Karpas-422 (cell line): ENCODE measurements around the gene AQP5. TPM values are rescaled to one million over a fixed set of nuclear protein-coding genes. Genes with fewer than 3 reads are reported as not detected.

ENCODE experiments used
- DNase-seq: peaks from one replicate; pipeline ENCODE4 v3.0.0-alpha.2; 2015
- H2AFZ ChIP-seq: fragments of 200-600 bp; sonication (generic); 2 replicates; pipeline ENCODE4 v1.6.1; 2014; ENCODE audit warnings: antibody characterized with exemption, low read length, mixed read lengths
- H3K27ac ChIP-seq: fragments of 200-600 bp; sonication (generic); 2 replicates; pipeline ENCODE4 v1.5.1; 2014; ENCODE audit warnings: mild to moderate bottlenecking, low read length, moderate library complexity
- H3K27me3 ChIP-seq: fragments of 200-600 bp; sonication (generic); 2 replicates; pipeline ENCODE4 v1.6.1; 2014; ENCODE audit warnings: low read length, mixed read lengths
- H3K36me3 ChIP-seq: fragments of 200-600 bp; sonication (generic); 2 replicates; pipeline ENCODE4 v1.6.1; 2014; ENCODE audit warnings: low read length, mixed read lengths; ENCODE audit not compliant: insufficient read depth
- H3K4me1 ChIP-seq: fragments of 200-600 bp; sonication (generic); 2 replicates; pipeline ENCODE4 v1.6.1; 2014; ENCODE audit warnings: mild to moderate bottlenecking, low read length, mixed read lengths
- H3K4me2 ChIP-seq: fragments of 200-600 bp; sonication (generic); 2 replicates; pipeline ENCODE4 v1.6.1; 2014; ENCODE audit warnings: low read length, low read depth, mild to moderate bottlenecking; ENCODE audit not compliant: poor library complexity, severe bottlenecking
- H3K4me3 ChIP-seq: fragments of 200-600 bp; sonication (generic); 2 replicates; pipeline ENCODE4 v1.5.1; 2014; ENCODE audit warnings: mild to moderate bottlenecking, antibody characterized with exemption, low read length, mixed read lengths
- H3K79me2 ChIP-seq: fragments of 200-600 bp; sonication (generic); 2 replicates; pipeline ENCODE4 v1.6.1; 2014; ENCODE audit warnings: mild to moderate bottlenecking, low read length, mixed read lengths
- H3K9ac ChIP-seq: fragments of 200-600 bp; sonication (generic); 2 replicates; pipeline ENCODE4 v1.6.0; 2014; ENCODE audit warnings: low read length
- H3K9me2 ChIP-seq: fragments of 200-600 bp; sonication (generic), shearing (Covaris generic); replicated peaks from 2 replicates; pipeline ENCODE4 v1.6.0; 2014; ENCODE audit warnings: mild to moderate bottlenecking, low read length, moderate library complexity; ENCODE audit not compliant: insufficient read depth
- H3K9me3 ChIP-seq: fragments of 300-700, 200-600 bp; sonication (generic); 2 replicates; pipeline ENCODE4 v1.6.1; 2014; ENCODE audit warnings: low read length, mixed read lengths
- H4K20me1 ChIP-seq: fragments of 200-600 bp; sonication (generic); 2 replicates; pipeline ENCODE4 v1.6.1; 2014; ENCODE audit warnings: mild to moderate bottlenecking, antibody characterized with exemption, low read length, low read depth; ENCODE audit not compliant: insufficient read depth
- total RNA-seq: library from RNA; depleted of rRNA; stranded (reverse); fragments of >200 nt; shearing (Covaris generic); gene quantifications from 2 replicates; pipeline ENCODE4 v1.2.3, GENCODE V29; 2014; ENCODE audit warnings: low replicate concordance

The AQP5 gene
- total RNA-seq, 1 experiment from 2014 or later: 0.97 TPM

DNA sequence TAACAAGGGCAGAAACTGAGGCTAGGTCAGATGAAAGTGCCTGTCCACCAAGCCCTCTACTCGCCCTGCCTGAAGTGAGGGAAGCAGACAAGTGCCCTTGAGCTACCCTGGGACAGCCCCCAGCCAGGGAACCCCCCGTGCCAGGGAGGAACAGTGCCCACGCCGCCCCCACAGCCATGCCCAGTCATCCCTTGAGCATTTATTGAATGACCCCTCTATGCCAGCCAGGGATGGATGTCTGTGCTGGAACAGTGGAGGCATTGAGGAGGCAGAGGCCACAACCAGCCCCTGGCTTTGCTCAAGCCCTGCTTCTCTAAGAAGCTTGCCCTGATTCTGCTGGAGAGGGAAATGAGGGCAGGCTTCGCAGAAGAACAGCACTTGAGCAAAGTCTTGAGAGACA is 7.4 kb downstream of the AQP5 start:
- H2AFZ ChIP-seq: no peak overlapping the region
- no peaks in the 10 kb centered on the region for H3K27me3 ChIP-seq
- DNase-seq: no peak

DNA sequence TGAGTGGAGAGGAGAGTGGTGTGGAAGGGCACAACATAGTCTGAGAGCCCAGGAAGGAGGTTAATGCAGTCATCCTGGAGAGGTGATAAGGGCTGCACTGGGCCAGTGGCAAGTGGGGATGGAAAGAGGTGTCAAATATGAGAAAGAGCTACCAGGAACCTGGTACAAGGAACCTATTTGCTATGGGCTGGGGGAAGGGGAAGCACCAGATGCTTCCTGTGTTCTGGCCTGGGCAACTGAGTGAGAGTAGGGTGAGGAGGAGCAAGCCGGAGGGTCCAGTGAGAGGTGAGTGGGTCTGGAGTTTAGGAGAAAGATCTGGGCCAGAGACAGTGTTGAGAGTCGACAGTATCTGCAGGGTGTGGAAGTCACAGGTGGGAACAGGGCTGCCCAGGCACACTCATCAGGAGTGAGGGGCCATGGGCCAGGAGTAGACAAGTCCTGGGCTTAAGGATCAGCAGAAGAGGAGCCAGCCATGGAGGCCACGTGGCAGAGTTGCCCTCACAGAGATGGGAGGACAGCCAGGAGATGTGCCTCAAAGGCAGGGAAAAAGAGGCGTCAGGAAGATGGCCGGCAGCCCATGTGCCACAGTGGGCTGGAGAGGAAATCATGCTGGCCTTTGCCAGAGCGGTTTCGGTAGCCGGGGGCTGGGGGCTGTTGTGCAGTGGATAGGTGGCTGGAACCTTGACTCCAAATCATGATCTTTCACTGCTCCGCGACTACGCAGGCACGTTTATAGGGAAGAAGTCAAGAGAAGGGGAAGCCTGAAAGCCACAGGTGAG is 8.2 kb downstream of the AQP5 start:
- peaks cover 2% of the 10 kb centered on the region; the same call in 1 of the 2 replicates for H3K79me2 ChIP-seq
- no peak overlapping the region for H2AFZ ChIP-seq
- H3K9me3 ChIP-seq: no peaks in the 10 kb centered on the region
- no peak overlapping the region for H3K4me2 ChIP-seq
- no peaks in the 10 kb centered on the region for H3K9me2 ChIP-seq
- H3K27me3 ChIP-seq: no peaks in the 10 kb centered on the region
- no peaks in the 10 kb centered on the region for H4K20me1 ChIP-seq
- H3K4me1 ChIP-seq: peaks cover 32% of the 10 kb centered on the region
- no peak overlapping the region for H3K9ac ChIP-seq
- no peaks in the 10 kb centered on the region for H3K36me3 ChIP-seq
- DNase-seq: no peak
- H3K4me3 ChIP-seq: no peak overlapping the region
- no peak overlapping the region for H3K27ac ChIP-seq

More for the DNA sequence above, 7.4 kb downstream of the AQP5 start:
- H3K27ac ChIP-seq: no peak overlapping the region
- no peaks in the 10 kb centered on the region for H3K36me3 ChIP-seq
- no peaks in the 10 kb centered on the region for H3K9me2 ChIP-seq
- peaks cover 3% of the 10 kb centered on the region; the same call in 1 of the 2 replicates for H3K79me2 ChIP-seq
- H3K9ac ChIP-seq: no peak overlapping the region
- peaks cover 40% of the 10 kb centered on the region for H3K4me1 ChIP-seq
- H3K9me3 ChIP-seq: no peaks in the 10 kb centered on the region
- H3K4me2 ChIP-seq: no peak overlapping the region
- no peaks in the 10 kb centered on the region for H4K20me1 ChIP-seq
- H3K4me3 ChIP-seq: no peak overlapping the region

DNA sequence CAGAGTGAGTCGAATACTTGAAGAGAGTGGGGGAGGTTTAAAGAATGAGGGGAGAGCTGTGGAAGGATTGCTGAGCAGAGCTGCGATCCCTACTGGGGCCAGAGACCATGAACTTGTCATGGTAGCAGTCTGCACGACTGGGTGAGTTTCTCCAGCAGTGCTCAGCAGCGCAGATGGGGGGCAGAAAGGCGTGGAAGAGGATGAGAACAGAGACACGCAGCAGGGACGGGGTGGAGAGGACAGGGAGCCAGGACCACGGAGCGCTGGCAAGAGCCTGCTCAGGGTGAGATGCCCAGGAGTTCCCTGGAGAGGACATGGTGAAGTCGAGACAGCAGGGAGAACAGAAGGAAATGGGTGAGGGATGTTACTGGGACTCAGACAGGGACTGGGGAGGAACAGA is 9.0 kb downstream of the AQP5 start:
- no peak for DNase-seq
- Histone ChIP-seq H3K27me3 (no peaks in the 10 kb centered on the region), H3K4me1 (peaks cover 24% of the 10 kb centered on the region), H4K20me1 (no peaks in the 10 kb centered on the region), H2AFZ (no peak overlapping the region), H3K4me2 (no peak overlapping the region), H3K79me2 (no peaks in the 10 kb centered on the region), H3K36me3 (no peaks in the 10 kb centered on the region), H3K9me3 (no peaks in the 10 kb centered on the region), H3K27ac (no peak overlapping the region), H3K4me3 (no peak overlapping the region), H3K9me2 (no peaks in the 10 kb centered on the region), H3K9ac (no peak overlapping the region)

DNA sequence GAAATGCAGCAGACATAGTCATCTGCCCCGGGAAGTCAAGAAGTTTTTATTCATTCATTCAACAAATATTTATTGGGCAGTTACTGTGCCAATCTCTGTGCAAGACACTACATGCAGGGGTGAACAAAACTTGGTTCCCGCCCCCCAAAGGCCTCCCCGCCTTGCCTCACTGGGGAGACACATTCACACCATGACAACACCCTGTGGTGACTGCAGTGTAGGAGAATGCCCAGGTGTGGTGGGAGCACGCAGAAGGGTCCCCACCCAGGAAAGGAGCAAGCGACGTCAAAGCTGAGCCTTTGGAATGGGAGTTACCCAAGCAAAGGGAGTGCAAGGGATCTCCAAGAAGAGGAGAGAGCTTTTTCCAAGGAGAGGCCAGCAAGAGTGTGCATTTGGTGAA is 9.5 kb downstream of the AQP5 start:
- no peaks in the 10 kb centered on the region for H3K79me2 ChIP-seq
- H3K4me2 ChIP-seq: no peak overlapping the region
- DNase-seq: no peak
- no peaks in the 10 kb centered on the region for H3K9me2 ChIP-seq
- no peak overlapping the region for H3K27ac ChIP-seq
- H3K9ac ChIP-seq: no peak overlapping the region
- H3K27me3 ChIP-seq: no peaks in the 10 kb centered on the region
- H3K4me1 ChIP-seq: peaks cover 19% of the 10 kb centered on the region
- H2AFZ ChIP-seq: no peak overlapping the region
- no peak overlapping the region for H3K4me3 ChIP-seq
- no peaks in the 10 kb centered on the region for H3K36me3 ChIP-seq
- no peaks in the 10 kb centered on the region for H3K9me3 ChIP-seq
- no peaks in the 10 kb centered on the region for H4K20me1 ChIP-seq

DNA sequence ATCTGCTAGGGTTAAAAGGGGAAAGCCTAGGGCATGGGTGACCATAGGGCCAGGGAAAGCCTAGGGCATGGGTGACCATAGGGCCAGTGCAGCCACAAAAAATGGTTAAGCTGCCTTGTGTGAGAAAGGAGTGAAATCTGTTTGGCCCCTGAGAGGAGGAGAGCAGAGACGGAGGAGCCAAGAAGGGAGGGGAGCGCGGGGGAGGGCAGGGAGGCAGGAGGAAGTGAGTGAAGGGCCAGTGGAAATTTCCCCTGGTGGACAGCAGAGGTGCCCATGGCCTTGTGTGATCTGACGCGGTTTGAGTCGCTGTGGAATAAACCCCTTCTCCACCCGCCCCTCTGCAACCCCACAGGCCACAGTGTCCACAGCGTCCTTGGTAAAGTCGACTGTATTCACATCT is 10.5 kb downstream of the AQP5 start:
- no peaks in the 10 kb centered on the region for H3K9me3 ChIP-seq
- no peaks in the 10 kb centered on the region for H3K36me3 ChIP-seq
- H3K27me3 ChIP-seq: no peaks in the 10 kb centered on the region
- no peak overlapping the region for H2AFZ ChIP-seq
- DNase-seq: no peak
- no peak overlapping the region for H3K4me3 ChIP-seq
- H3K9ac ChIP-seq: no peak overlapping the region
- no peak overlapping the region for H3K27ac ChIP-seq
- H3K79me2 ChIP-seq: no peaks in the 10 kb centered on the region
- no peaks in the 10 kb centered on the region for H4K20me1 ChIP-seq
- H3K9me2 ChIP-seq: no peaks in the 10 kb centered on the region
- no peak overlapping the region for H3K4me2 ChIP-seq
- peaks cover 9% of the 10 kb centered on the region for H3K4me1 ChIP-seq

DNA sequence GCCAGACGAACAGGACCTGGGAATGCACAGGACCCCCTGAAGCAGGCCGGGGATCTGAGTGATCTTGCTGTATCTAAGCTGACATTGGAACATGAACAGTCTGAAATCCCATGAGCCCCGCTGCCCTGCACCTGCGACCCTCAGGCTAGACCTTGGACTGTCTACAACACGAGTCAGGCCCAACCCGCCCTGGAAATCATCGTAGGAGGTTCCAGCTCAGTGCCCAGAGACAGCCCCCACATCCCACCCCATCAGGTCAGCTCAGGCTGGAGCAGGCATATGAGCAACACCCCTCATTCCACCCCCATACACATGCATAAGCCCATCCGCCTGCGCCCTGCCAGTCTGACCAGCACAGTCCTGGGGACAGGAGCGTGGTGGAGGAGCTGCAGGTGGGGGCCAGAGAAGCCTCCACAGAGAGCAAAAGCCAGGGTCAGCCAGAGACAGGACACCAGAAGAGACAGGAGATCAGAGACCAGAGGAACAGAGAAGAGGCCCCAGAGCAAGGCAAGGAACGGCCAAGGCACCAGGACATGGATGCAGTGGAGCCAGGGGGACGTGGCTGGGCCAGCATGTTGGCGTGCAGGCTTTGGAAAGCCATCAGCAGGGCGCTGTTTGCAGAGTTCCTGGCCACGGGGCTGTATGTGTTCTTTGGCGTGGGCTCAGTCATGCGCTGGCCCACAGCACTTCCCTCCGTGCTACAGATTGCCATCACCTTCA is 11.1 kb downstream of the AQP5 start, which contains the start of gene AQP6:
AQP6 (plus strand) TSS at position 307 of the 720 bp plus-strand sequence; CDS start at position 534, 227 bp downstream.
- H3K79me2 ChIP-seq: no peaks in the 10 kb centered on the region
- no peaks in the 10 kb centered on the region for H3K9me3 ChIP-seq
- no peaks in the 10 kb centered on the region for H4K20me1 ChIP-seq
- no peaks in the 10 kb centered on the region for H3K27me3 ChIP-seq
- no peak within 1 kb of the TSS for H3K27ac ChIP-seq
- no peak within 1 kb of the TSS for H3K4me2 ChIP-seq
- H3K9ac ChIP-seq: no peak within 1 kb of the TSS
- H3K36me3 ChIP-seq: no peaks in the 10 kb centered on the region
- no peak within 1 kb of the TSS for H2AFZ ChIP-seq
- H3K4me1 ChIP-seq: peaks cover 2% of the 10 kb centered on the region
- H3K9me2 ChIP-seq: no peaks in the 10 kb centered on the region
- H3K4me3 ChIP-seq: no peak within 1 kb of the TSS
- DNase-seq: no peak

DNA sequence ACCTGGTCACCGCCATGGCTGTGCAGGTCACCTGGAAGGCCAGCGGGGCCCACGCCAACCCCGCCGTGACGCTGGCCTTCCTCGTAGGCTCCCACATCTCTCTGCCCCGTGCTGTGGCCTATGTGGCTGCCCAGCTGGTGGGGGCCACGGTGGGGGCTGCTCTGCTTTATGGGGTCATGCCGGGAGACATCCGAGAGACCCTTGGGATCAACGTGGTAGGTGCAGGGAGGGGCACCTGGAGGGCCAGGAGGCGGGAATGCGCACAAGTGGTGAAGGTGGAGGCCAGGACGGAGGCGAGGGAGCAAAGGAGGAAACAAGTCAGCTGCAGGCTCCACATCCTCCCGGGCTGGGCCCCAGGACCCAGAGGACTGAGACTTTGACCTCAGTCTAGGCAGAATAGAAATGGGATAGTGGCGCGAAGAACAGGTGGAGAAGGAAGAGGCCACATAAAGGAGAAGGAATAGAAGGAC is 11.7 kb downstream of the AQP5 start:
- no peak overlapping the region for H3K4me2 ChIP-seq

DNA sequence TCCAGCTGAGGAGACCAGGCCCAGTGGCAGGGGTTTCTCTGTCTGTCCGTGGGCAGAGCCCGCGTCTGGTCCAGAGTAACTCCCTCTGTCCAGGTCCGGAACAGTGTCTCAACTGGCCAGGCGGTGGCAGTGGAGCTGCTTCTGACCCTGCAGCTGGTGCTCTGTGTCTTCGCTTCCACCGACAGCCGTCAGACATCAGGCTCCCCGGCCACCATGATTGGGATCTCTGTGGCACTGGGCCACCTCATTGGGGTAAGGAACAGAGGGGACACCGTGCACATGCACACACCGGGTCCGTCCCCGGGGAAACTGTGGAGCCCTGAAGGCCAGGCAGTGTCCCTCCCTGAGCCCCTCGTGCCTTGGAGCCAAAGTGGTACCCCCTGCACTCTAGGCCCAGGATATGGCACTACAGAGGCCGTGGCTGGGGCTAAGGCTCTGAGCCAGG is 12.6 kb downstream of the AQP5 start:
- no peaks in the 10 kb centered on the region for H3K27me3 ChIP-seq
- no peaks in the 10 kb centered on the region for H3K9me2 ChIP-seq
- no peaks in the 10 kb centered on the region for H3K9me3 ChIP-seq
- no peak overlapping the region for H3K4me2 ChIP-seq
- H3K4me1 ChIP-seq: no peaks in the 10 kb centered on the region
- H3K4me3 ChIP-seq: no peak overlapping the region
- H3K36me3 ChIP-seq: no peaks in the 10 kb centered on the region
- no peak overlapping the region for H2AFZ ChIP-seq
- no peaks in the 10 kb centered on the region for H4K20me1 ChIP-seq
- no peak overlapping the region for H3K9ac ChIP-seq
- no peaks in the 10 kb centered on the region for H3K79me2 ChIP-seq
- no peak overlapping the region for H3K27ac ChIP-seq
- DNase-seq: no peak

More for the DNA sequence above, 11.7 kb downstream of the AQP5 start:
- H4K20me1 ChIP-seq: no peaks in the 10 kb centered on the region
- H3K4me3 ChIP-seq: no peak overlapping the region
- no peak overlapping the region for H3K9ac ChIP-seq
- H3K27me3 ChIP-seq: no peaks in the 10 kb centered on the region
- no peaks in the 10 kb centered on the region for H3K36me3 ChIP-seq
- H3K27ac ChIP-seq: no peak overlapping the region
- no peaks in the 10 kb centered on the region for H3K79me2 ChIP-seq
- H2AFZ ChIP-seq: no peak overlapping the region
- no peaks in the 10 kb centered on the region for H3K9me3 ChIP-seq
- no peak for DNase-seq
- no peaks in the 10 kb centered on the region for H3K9me2 ChIP-seq
- H3K4me1 ChIP-seq: no peaks in the 10 kb centered on the region
